Measurements from ENCODE around the gene SLC44A3.
A peak's percentile ranks its signal among the peaks of the same experiment; 100 is the strongest.

Gene SLC44A3

GRCh38 chr1:94854458-94855306, 34.5 kb downstream of the SLC44A3 start (continued):
- TF ChIP-seq GLIS1 (tag by site-specific recombination; IDR thresholded peaks at IDR 0.05) (peak; percentile 28; the same call in 1 of the 2 replicates), ZNF138 (tag by site-specific recombination; IDR thresholded peaks at IDR 0.05; ENCODE audit: borderline replicate concordance) (no peak), ZBTB8A (tag by site-specific recombination; IDR thresholded peaks at IDR 0.05) (0 out of 2 replicates have a peak, but pooled peaks have one; percentile 30), ZNF146 (tag by site-specific recombination; IDR thresholded peaks at IDR 0.05) (no peak), SP3 (tag by site-specific recombination; IDR thresholded peaks at IDR 0.05) (0 out of 2 replicates have a peak, but pooled peaks have one; percentile 3), ZFP3 (tag by site-specific recombination; IDR thresholded peaks at IDR 0.05; ENCODE audit: low read depth) (no peak), PRDM2 (tag by site-specific recombination; IDR thresholded peaks at IDR 0.05; ENCODE audit: borderline replicate concordance) (no peak), ZNF660 (tag by site-specific recombination; IDR thresholded peaks at IDR 0.05) (peak; percentile 56; the same call in 1 of the 2 replicates), ZBTB20 (tag by site-specific recombination; IDR thresholded peaks at IDR 0.05) (peak; percentile 87), SP7 (tag by site-specific recombination; IDR thresholded peaks at IDR 0.05) (peak; percentile 14; the same call in 1 of the 2 replicates), ZNF223 (tag by site-specific recombination; IDR thresholded peaks at IDR 0.05) (no peak), HOXA7 (CRISPR knock-in tag; IDR thresholded peaks at IDR 0.05; ENCODE audit: borderline replicate concordance) (no peak), ZBTB44 (tag by site-specific recombination; IDR thresholded peaks at IDR 0.05) (no peak), ZSCAN16 (tag by site-specific recombination; IDR thresholded peaks at IDR 0.05) (peak; percentile 97), INSM2 (tag by site-specific recombination; IDR thresholded peaks at IDR 0.05) (no peak), ZNF501 (tag by site-specific recombination; IDR thresholded peaks at IDR 0.05) (no peak; the same call in 1 of the 2 replicates), ZFHX2 (tag by site-specific recombination; conservative IDR thresholded peaks at IDR 0.05) (peak; percentile 72), ZNF350 (tag by site-specific recombination; IDR thresholded peaks at IDR 0.05) (no peak), ZNF335 (tag by site-specific recombination; conservative IDR thresholded peaks at IDR 0.05) (peak; percentile 71), ZNF16 (tag by site-specific recombination; IDR thresholded peaks at IDR 0.05; ENCODE audit: low read depth) (no peak), ZNF629 (tag by site-specific recombination; IDR thresholded peaks at IDR 0.05) (0 out of 2 replicates have a peak, but pooled peaks have one; percentile 9), ZNF654 (tag by site-specific recombination; IDR thresholded peaks at IDR 0.05; ENCODE audit: low read depth) (peak; percentile 85), ZEB2 (tag by site-specific recombination; IDR thresholded peaks at IDR 0.05) (0 out of 2 replicates have a peak, but pooled peaks have one; percentile 7), ZNF362 (tag by site-specific recombination; IDR thresholded peaks at IDR 0.05) (no peak), ZNF416 (tag by site-specific recombination; IDR thresholded peaks at IDR 0.05) (no peak), KLF16 (tag by site-specific recombination; IDR thresholded peaks at IDR 0.05) (peak; percentile 48; the same call in 1 of the 2 replicates), ZBTB7A (tag by site-specific recombination; IDR thresholded peaks at IDR 0.05; ENCODE audit: low read depth) (no peak), ZNF580 (tag by site-specific recombination; IDR thresholded peaks at IDR 0.05) (peak; percentile 77), TRIM28 (IDR thresholded peaks at IDR 0.05; ENCODE audit: borderline replicate concordance, low read length) (0 out of 2 replicates have a peak, but pooled peaks have one; percentile 25), KLF9 (tag by site-specific recombination; IDR thresholded peaks at IDR 0.05; ENCODE audit: low read depth) (peak; percentile 57; the same call in 1 of the 2 replicates)
